Measurements from ENCODE around the gene CRHR2.

- TF ChIP-seq CTCF (conservative IDR thresholded peaks at IDR 0.05 in 1 of 2, IDR thresholded peaks at IDR 0.05 in 1 of 2; ENCODE audit: low read depth in 1 of 2, low read length in 2 of 2) (no peak), EZH2 (IDR thresholded peaks at IDR 0.05; ENCODE audit: low read length, missing control alignments) (no peak)
Observed at GRCh38 chr7:30714129-30714528, 31.9 kb upstream of the CRHR2 start.

All from fibroblast of lung (primary cell).